Measurements from ENCODE around the gene ZNF335. TPM values are rescaled to one million over a fixed set of nuclear protein-coding genes. Genes with fewer than 3 reads are reported as not detected.

ZNF335 gene
- total and polyA plus RNA-seq, 2 of the 13 experiments (the other 11 are each of a cell fraction or from before 2014, with no cell fraction given), result 9.7 to 13.7 TPM

- TF ChIP-seq PAF1 (CRISPR knock-in tag; IDR thresholded peaks at IDR 0.05) (no peak), RXRB (CRISPR knock-in tag; IDR thresholded peaks at IDR 0.05; ENCODE audit: borderline replicate concordance) (peak; percentile 73), JARID2 (CRISPR knock-in tag; IDR thresholded peaks at IDR 0.05; ENCODE audit: insufficient replicate concordance) (peak; percentile 86), ZFY (CRISPR knock-in tag; IDR thresholded peaks at IDR 0.05) (peak; percentile 94), XBP1 (CRISPR knock-in tag; IDR thresholded peaks at IDR 0.05) (no peak; the same call in 1 of the 2 replicates), JUN (CRISPR knock-in tag; IDR thresholded peaks at IDR 0.05) (peak; percentile 96), POGZ (CRISPR knock-in tag; IDR thresholded peaks at IDR 0.05) (peak; percentile 72), NFE2L1 (CRISPR knock-in tag; IDR thresholded peaks at IDR 0.05; ENCODE audit: borderline replicate concordance) (0 out of 2 replicates have a peak, but pooled peaks have one; percentile 6), HIC2 (CRISPR knock-in tag; IDR thresholded peaks at IDR 0.05; ENCODE audit: low read depth) (peak; percentile 29; the same call in 1 of the 2 replicates), ZNF354B (CRISPR knock-in tag; IDR thresholded peaks at IDR 0.05) (peak; percentile 98), GPN1 (CRISPR knock-in tag; IDR thresholded peaks at IDR 0.05; ENCODE audit: borderline replicate concordance) (peak; percentile 46; the same call in 1 of the 2 replicates), AGO2 (optimal IDR thresholded peaks at IDR 0.05; ENCODE audit: low read depth, low read length) (peak; percentile 54), ZNF740 (CRISPR knock-in tag; IDR thresholded peaks at IDR 0.05) (peak; percentile 75), MIXL1 (CRISPR knock-in tag; IDR thresholded peaks at IDR 0.05) (no peak), TCF7 (IDR thresholded peaks at IDR 0.05; ENCODE audit: low read depth) (no peak; the same call in 1 of the 2 replicates), GTF3A (CRISPR knock-in tag; conservative IDR thresholded peaks at IDR 0.05) (peak; percentile 80; the same call in 1 of the 2 replicates), ZNF552 (CRISPR knock-in tag; IDR thresholded peaks at IDR 0.05; ENCODE audit: borderline replicate concordance) (peak; percentile 92), ZNF75D (CRISPR knock-in tag; IDR thresholded peaks at IDR 0.05; ENCODE audit: borderline replicate concordance) (peak; percentile 70; the same call in 1 of the 2 replicates), KDM3A (CRISPR knock-in tag; IDR thresholded peaks at IDR 0.05; ENCODE audit: low read depth) (peak; percentile 94), KLF13 (CRISPR knock-in tag; IDR thresholded peaks at IDR 0.05) (peak; percentile 72; the same call in 1 of the 2 replicates), ZMYM2 (CRISPR knock-in tag; IDR thresholded peaks at IDR 0.05) (peak; percentile 96), ZNF607 (CRISPR knock-in tag; IDR thresholded peaks at IDR 0.05; ENCODE audit: borderline replicate concordance) (peak; percentile 91), NBN (conservative IDR thresholded peaks at IDR 0.05) (no peak), KDM5B (CRISPR knock-in tag; IDR thresholded peaks at IDR 0.05; ENCODE audit: borderline replicate concordance) (peak; percentile 91), ZNF326 (CRISPR knock-in tag; IDR thresholded peaks at IDR 0.05; ENCODE audit: borderline replicate concordance) (0 out of 2 replicates have a peak, but pooled peaks have one; percentile 55), SNAPC5 (CRISPR knock-in tag; IDR thresholded peaks at IDR 0.05; ENCODE audit: borderline replicate concordance) (peak; percentile 89; the same call in 1 of the 2 replicates), U2AF1 (optimal IDR thresholded peaks at IDR 0.05; ENCODE audit: low read depth, low read length) (peak; percentile 99), FOSL2 (CRISPR knock-in tag; IDR thresholded peaks at IDR 0.05) (peak; percentile 81)
Observed at GRCh38 chr20:45971675-45972499, at the start of gene ZNF335 (continued).

Measured in HepG2 (cell line).